GM18508 (cell line): ENCODE results near the gene CTNNA3.

ENCODE experiments used
- ATAC-seq: cut with Tn5 transposase; IDR thresholded peaks from one replicate; pipeline ENCODE4 v1.9.1; 2021; ENCODE audit warnings: moderate number of reproducible peaks; ENCODE audit not compliant: insufficient read depth, unreplicated experiment

CTNNA3 gene

GRCh38 chr10:66924674-66925345 lies 771.2 kb downstream of the CTNNA3 start:
- no peak for ATAC-seq

- ATAC-seq: no peak
Observed at GRCh38 chr10:66919248-66919647, 776.7 kb downstream of the CTNNA3 start.

- no peak for ATAC-seq
Observed at GRCh38 chr10:66917104-66917503, 778.9 kb downstream of the CTNNA3 start.

- ATAC-seq: no peak
Observed at GRCh38 chr10:66916030-66916429, 780.0 kb downstream of the CTNNA3 start.

DNA sequence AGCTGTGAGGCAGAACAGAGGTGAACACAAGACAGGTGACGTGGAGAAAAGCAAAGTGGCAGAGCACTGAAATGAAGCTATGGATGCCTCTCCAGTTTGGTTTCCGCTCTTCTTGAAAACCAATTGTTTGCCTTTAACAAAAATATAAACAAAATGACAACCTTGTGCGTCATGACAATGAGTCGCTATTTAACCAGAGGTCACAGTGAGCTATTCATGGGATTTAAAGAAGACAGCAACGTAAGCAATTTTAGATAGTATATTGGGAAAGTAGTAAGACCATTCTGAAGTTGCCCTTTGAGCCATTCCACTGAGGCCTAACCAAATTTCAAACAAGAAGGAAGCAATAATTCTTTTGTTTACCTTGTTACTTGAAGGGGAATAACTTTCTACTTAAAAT lies 785.3 kb downstream of the CTNNA3 start:
- ATAC-seq: no peak

DNA sequence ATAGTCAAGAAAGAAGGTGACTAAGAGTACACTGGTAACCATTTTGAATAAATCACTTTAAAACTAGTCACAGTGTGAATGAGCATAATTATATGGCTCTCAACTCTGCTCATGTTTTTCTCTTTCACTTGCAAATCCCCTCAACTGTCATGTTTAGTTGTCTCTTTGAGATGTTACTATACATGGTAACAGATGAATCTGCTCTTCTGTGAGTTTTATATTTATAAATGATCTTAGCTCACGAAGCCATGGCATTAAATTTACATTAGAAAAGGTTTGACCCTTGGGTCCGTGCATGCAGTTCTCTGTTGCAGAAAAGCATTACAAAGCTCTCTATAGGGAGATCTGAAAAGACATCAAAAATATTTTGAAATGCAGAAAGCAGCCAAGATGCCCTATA lies 803.1 kb downstream of the CTNNA3 start:
- ATAC-seq: no peak

DNA sequence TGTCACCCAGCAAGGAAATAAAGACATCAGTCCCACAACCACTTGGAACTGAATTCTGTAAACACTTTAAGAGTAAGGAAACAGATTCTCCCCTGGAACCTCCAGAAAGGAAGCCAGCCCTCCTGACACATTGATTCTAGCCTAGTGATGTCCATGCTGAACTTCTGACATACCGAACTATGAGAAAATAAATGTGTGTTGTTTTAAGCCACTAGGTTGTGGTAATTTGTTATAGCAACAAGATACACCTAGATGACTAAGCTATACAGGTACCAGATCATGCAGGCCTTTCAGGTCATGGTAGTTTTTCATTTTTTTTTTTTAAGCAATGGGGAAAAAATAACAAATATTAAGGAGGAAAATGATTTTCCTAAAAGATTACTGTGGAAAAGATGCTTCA lies 807.8 kb downstream of the CTNNA3 start:
- no peak for ATAC-seq

GRCh38 chr10:66886848-66887247 lies 809.1 kb downstream of the CTNNA3 start:
- no peak for ATAC-seq

GRCh38 chr10:66882271-66882670 lies 813.7 kb downstream of the CTNNA3 start:
- no peak for ATAC-seq

- no peak for ATAC-seq
Observed at GRCh38 chr10:66881814-66882213, 814.2 kb downstream of the CTNNA3 start.

- no peak for ATAC-seq
Observed at GRCh38 chr10:66880826-66881225, 815.2 kb downstream of the CTNNA3 start.

- ATAC-seq: no peak
Observed at GRCh38 chr10:66880292-66880691, 815.7 kb downstream of the CTNNA3 start.

- no peak for ATAC-seq
Observed at GRCh38 chr10:66877361-66877760, 818.6 kb downstream of the CTNNA3 start.

DNA sequence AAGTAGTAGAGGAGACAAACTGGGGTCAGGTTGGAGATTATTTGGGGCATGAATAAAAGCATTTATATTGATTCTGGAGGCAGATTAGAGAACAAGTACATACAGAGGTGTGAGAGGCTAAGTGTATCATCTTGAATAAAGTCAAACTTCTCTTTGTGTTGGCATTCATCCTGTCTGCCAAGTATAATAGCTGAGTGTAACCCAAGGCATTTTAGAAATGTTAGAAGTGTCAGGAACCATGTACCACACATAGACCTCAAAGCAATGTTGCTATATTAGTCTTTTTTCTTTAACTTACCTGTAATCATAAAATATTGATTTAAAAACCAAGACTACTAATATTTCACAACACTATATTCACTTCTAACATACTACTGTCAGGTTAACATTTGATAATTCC lies 826.4 kb downstream of the CTNNA3 start:
- no peak for ATAC-seq

DNA sequence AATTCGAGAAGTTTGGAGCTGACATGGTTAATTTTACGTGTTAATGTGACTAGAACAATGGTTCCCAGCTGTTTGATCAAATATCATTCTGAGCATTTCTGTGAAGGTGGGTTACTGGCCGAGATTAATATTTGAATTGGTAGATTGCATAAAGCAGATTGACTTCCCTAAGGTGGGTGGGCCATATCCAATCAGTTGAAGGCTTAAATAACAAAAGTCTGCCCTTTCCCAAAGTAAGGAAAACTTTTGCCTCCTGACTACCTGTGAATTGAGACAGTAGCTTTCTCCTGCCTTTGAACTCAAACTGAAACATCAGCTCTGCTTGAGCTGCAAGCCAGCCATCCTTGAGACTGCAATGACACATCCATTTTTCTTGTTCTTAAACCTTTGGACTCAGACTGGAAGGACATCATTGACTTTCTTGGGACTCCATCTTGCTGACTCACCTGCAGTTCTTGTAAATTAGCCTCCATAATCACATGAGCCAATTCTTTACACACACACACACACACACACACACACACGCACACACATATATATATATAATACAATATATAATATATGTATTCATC lies 833.2 kb downstream of the CTNNA3 start:
- no peak for ATAC-seq

- no peak for ATAC-seq
Observed at GRCh38 chr10:66860376-66860945, 835.5 kb downstream of the CTNNA3 start.

GRCh38 chr10:66852811-66853210 lies 843.2 kb downstream of the CTNNA3 start:
- no peak for ATAC-seq

- ATAC-seq: no peak
Observed at GRCh38 chr10:66848856-66849255, 847.1 kb downstream of the CTNNA3 start.

DNA sequence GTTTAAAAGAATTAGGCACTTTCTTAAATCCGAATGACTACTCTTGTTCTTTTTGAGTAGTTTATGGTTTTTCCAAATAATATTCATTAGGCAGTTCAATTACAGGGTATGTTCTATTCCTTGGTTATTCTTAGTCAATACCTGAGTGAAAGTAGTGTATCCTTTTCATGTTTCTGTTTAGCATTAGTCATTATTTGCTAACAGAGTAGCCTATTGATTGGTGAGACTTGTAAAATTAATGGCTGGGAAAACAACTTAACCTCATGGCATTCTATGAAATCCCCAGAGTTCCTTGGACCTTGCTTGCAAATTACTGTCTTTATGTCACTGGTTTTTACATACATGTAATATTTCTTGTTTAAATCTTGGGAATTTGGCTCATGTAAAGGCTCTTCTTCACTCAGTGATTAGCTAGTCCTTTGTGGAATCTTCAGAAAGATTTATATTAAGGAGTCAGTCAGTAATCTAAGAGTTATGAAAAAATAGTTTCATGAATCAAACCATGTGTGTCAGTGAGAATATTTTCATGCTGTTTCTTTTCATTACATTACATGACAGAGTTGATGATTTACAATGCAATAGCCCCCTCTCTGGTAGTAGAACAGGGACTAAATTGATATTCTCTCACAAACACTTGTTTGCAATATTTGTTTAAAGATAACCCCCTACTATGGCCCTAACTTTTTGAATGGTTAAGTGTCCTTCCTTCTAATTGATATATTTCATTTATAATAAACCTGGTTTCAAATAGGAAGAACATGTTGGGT lies 851.6 kb downstream of the CTNNA3 start:
- ATAC-seq: no peak

- no peak for ATAC-seq
Observed at GRCh38 chr10:66843396-66843795, 852.6 kb downstream of the CTNNA3 start.

- no peak for ATAC-seq
Observed at GRCh38 chr10:66842867-66843266, 853.1 kb downstream of the CTNNA3 start.
